HS-5 (cell line): Measurements from ENCODE around the gene ZMYND8.
"Not testable (repeated sequence)": the region's sequence is repeated elsewhere in the genome, so short reads cannot be mapped to it uniquely, and the experiment has no call there.

Source experiments
- DNase-seq: peaks from one replicate; pipeline ENCODE4 v3.0.0-alpha.2; 2012; ENCODE audit warnings: low read depth

ZMYND8 gene

DNA sequence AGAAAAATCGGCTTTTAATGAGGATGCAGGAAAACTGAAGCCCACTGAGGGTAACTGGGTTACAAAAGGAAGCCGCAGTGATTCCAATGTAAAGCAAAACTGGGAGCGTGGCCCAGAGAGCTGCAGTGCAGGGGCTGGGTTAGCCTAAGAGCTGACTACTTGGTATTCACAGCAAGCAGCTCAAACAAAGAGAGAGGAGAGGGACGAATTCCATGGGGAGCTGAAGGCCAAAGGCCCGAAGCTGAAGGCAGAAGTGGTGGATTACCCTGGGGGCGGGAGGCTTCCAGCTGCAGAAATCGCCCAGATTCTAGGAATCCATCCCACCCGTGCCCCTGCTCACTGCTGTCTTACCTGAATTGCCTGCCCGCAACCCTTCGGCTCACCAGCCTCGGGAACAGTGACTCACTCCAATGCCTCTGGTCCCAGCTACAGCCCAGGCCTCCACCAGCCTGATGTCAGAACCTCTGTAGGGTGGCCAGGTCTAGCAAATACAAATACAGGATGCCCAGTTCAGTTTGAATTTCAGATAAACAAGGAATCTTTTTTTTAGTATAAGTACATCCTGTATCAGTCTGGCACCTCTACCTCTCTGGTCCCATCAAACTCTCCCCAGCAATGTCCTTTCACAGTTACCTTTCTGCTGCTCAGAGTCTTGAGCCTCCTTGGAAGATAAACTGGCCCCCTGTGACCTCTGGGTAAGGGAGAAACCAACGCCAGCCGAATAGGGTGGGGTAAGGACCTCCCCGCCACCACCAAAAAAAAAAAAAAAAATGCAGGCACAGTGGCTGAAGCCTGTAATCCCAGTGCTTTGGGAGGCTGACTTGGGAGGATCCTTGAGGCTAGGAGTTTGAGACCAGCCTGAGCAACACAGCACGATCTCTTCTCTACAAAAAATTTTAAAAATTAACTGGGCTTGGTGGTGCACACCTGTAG lies 14.6 kb upstream of the ZMYND8 start:
- no peak for DNase-seq

- DNase-seq = no peak
These were observed 13.7 kb upstream of the ZMYND8 start for GRCh38 chr20:47370214-47370613.

DNA sequence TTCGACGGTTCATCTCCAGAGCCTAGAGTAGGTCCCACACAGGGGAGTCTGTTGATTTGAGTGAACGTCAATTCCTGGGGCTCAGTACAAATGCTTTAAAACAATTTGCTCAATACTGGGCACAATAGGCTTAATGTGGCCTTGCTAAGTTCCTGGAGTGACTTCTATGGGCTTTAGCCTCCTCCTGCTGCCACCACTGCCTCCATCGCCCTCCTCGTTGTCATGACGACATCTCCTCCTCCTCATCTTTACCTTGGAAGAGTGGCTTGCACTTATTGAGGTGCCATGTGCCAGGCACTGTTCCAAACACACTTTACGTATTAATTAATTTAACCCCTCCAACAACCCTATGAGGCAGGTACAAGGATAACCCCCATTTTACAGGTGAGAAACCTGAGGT lies 11.8 kb upstream of the ZMYND8 start:
- DNase-seq = no peak

GRCh38 chr20:47366301-47366700 lies 9.8 kb upstream of the ZMYND8 start:
- not testable (repeated sequence) for DNase-seq

- no peak for DNase-seq
These were observed 8.7 kb upstream of the ZMYND8 start for GRCh38 chr20:47365023-47365764.

DNA sequence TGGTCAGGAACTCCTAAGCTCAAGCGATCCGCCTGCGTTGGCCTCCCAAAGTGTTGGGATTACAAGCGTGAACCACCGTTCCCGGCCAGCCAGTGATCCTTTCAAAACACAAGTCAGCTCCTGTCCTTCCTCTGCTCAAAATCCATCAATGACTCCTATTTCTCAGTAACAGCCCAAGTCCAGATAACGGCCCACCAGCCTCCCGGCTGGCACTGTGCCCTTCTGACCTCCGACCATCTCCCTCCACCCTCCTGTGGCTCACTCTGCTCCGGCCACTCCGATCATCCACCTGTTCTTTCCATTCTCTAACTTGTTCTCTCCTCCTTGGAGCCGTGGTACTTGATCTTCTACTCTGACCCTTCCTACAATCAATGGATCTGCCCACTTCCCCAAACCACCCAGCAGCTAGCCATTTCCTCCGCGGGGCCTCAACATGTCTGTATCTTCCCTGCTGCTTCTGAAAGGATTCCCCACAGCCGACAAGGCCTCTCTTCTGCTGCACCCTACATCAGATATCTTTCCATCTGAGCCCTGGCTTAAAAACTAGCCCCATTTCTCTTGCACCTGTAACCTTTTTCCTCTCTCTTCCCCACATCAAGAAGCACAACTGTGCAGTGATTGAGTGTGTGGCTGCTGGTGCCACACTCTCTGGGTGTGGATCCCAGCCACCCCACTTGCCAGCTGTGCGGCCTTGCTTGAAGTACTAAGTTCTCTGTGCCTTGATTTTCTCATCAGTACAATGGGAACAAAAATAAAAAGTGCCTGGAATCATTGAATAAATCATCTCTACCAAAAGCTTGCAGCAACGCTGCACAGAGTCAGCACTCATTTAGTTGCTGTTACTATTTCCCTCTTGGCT lies 6.1 kb upstream of the ZMYND8 start:
- no peak for DNase-seq

GRCh38 chr20:47361057-47361915 lies 4.8 kb upstream of the ZMYND8 start:
- no peak for DNase-seq

DNA sequence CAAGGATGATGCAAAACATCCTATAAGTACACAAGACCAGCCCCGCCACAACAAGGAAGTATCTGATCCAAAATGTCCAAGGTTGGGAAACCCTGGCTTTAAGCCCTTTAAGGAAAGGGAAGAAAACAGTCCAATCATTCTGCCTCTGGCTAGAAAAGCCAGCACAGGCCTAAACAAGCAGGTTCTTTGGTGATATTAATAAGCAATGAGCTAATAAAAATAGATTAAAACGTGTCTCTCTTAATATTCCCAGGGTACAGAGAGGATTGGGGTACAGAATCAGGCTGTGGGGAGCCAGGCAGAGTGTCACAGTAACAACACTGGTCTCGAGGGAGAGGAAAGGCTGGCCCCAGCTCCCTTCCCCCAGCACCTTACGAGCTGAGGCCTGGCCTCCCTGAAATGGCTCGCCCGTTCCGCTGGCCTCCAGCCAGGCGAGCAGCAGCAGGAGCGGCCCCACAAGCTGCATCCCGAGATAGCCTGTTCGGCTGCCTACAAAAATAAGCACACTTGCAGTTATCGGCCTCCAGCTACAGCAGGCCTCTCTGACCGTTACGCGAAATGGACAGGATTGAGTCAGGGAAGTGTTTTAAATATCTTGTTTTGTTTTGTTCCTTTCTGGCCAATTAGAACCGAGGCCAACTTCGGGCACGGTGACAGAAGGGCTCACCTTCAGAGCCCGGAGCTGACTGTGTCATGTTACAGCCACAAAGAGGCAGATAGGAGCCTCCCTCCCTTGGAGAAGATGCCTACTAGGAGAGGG lies 4.0 kb upstream of the ZMYND8 start:
- no peak for DNase-seq

DNA sequence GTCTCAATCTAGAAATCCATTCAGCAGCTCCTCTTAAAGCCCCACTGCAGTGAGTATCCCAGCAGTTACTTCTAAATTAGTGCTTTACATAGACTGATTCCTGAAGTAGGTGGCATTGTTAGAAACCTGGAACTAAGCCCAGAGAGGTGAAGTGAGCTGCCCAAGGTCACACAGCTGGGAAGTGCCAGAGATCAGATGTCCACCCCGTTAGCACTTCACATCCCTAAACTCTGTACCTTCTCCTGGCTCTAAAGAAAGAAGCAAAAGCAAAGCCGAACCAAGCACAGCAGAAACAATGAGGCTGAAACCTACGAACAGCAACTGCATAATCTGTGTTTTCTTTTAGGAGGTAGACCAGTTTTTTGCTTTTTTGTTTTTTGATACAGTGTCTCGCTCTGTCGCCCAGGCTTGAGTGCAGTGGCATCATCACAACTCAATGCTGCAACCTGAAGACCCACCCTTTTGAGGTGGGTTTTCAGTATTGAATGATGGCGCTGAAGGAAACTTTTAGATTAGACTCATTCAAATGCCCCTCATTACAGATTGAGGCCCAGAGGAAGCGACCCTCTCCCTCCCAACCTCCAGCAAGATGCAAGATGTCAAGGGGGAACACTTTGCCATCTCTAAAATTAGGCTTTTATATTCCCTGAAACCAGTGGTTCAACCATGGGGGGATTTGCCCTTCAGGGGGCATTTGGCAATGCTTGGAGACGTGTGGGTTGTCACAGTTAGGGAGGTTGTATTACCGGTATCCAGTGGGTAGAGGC lies 3.2 kb upstream of the ZMYND8 start:
- DNase-seq = no peak

DNA sequence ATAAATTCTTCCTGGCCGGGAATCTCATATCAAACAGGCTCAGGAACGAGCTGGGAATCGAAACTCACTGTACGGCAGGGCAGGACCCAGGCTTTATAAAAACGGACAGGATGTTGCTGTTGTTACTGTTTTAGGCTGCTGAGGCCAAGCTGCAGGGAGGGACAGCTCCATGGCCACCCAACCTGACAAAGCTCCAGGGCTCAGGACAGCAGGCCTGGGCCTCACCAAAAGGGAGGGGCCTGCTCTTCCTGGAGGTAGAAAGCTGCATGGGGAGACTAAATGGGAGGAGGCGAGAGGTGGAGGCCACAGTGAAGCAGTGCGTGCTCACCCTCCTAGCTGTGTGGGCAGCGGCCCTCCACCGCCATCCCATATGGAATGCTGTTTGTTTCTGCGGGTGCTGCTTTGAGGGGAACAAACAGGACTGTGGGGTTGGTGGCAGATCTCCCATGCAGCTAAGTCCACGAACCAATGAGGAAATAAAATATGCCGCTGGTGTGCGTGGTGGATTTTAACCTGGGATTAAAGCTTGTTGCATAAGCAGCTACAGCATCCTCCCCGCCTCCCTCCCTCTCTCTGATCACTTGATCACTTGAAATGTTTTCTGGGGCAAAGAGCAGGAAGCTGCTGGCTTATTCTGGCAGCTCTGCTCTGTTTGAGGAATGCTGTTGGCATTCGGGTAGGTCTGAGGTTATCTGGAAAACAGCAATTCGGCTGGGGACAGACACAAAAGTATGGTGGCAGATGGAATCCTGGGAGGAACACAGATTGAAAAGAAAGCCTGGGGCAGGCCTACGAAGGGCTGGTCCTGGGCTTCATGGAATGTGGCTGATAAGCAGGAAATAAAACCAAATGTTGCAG lies 2.4 kb upstream of the ZMYND8 start:
- DNase-seq = peak; percentile 100

DNA sequence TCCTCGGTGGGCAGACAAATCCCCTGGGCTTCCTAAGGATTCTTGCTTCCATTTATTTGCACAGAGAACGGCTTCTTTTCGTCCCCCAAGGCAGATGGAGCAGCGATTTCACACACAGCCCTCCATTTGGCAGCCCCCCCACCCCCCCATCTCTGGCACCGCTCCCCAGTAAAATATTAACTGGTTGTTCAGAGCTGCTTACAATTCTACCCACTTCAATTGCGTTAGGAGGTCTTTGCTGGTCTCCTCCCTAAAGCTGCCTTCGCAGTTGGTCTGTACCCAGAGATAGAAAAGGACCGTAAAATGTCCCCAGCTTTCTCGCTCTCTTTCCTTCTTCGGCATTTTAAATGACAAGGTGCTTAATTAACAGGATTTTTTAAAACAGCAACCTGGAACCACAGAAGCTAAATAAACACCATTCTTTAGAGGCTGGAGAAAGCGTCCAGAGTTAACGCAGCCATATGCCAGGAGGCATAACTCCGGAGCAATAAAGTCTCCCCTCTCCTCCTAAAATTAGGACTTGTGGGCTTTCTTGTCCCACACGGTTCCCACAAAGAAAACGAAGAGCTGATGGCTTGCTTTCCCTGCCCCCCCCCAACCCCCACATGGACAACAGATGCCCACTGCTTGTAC lies 1.7 kb upstream of the ZMYND8 start:
- no peak for DNase-seq

- no peak for DNase-seq
These were observed 968 bp upstream of the ZMYND8 start for GRCh38 chr20:47357296-47358038.

GRCh38 chr20:47356220-47356525 lies 326 bp downstream of the ZMYND8 start:
- no peak for DNase-seq

DNA sequence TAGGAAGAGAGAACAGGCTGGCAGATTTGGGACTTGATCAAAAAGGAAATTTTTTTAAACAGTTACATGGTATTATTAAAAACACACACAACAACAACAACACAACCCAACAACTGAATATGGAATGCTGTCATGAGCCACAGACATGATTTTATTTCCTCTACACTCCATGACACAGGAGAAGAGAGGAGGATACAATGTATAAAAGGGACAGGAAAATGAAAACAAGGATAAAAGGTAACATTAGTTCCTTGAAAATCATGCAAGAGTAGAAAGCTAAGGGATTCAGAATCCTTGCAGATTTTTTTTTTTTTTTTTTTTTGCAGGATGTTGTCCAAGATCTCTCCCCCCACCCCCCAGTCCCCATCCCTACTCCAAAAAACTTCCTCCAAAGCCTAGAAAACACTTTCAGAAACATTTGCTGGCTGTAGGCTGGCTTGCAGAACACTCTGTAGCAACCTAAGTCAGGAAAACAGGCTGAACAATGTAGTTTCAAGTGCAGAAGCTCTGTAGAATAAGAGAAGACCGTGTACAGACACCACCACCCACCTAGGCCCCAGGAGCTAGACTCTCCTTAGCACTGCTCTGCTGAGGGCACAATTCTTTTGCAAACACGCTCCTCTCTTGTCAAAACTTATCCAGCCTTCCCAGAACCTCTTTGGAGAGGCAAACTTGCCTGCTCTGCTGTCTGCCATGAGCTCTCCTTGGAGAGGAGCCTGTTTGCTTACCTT lies 845 bp downstream of the ZMYND8 start:
- no peak for DNase-seq

DNA sequence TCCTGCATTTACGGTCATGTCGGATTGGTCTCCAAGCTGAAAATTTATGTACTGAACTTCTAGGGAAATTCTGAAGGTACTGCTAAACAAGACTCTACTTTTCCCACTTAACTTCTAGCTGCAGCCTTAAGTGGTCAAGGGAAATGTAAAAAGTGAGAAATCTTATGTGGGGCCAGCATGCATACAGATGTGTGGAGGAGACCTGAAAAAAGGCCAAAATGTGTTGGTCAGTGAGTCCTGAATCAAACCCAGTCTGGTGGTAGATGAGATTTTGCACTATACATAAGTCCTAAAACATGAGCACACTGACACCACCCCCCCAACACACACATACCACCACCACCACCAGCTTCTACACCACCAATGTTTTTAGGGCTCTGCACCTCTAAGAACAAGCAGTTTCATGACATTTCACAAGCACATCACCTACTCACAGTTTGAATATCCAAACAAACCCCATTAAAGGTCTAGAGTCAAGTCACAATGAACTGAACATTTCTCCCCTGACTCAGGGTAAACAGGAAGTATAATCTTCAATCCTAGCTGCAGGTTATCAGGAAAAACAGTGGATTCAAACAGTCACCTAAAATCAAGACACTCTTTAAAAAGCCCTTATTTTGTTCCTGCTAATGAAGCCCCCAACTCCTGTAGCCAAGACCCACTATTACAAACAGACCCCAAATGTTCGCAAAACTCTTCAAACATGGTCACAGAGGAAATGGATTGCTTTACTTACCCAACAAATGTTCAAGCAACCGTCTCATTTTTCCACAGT lies 1.6 kb downstream of the ZMYND8 start:
- peak; percentile 74 for DNase-seq

DNA sequence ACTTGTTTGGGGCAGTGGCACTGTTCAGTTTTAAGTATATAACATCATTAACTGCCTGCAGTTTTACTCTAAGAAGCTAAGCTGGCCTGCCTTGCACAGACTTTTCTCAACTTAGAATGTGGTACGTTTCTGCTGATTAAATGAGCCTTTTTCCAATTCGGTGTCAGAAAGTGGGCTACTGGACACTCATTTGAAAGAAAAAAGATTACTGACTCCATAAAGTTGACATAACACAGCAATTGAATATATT lies 2.1 kb downstream of the ZMYND8 start:
- no peak for DNase-seq
